ENCODE results near the gene RNF20.
"Not testable (repeated sequence)": the region's sequence is repeated elsewhere in the genome, so short reads cannot be mapped to it uniquely, and the experiment has no call there.

The RNF20 gene

DNA sequence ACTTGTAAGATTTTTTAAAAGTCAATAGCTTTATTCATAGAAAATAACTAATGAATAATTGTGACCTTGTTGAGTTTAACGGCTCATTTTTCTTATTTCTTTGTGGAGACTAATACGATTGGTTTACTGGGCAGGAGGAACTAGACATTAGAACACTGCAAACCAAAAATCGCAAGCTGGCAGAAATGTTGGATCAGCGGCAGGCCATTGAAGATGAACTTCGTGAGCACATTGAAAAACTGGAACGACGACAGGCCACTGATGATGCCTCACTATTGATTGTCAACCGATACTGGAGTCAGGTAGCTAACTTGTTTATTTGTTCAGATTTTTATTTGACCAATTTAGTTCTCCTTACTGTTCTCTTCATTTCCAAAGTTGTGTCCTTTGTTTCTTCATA lies 6.4 kb downstream of the RNF20 start:
- no peak for DNase-seq

GRCh38 chr9:101543098-101543735 lies 9.6 kb downstream of the RNF20 start:
- DNase-seq = no peak

DNA sequence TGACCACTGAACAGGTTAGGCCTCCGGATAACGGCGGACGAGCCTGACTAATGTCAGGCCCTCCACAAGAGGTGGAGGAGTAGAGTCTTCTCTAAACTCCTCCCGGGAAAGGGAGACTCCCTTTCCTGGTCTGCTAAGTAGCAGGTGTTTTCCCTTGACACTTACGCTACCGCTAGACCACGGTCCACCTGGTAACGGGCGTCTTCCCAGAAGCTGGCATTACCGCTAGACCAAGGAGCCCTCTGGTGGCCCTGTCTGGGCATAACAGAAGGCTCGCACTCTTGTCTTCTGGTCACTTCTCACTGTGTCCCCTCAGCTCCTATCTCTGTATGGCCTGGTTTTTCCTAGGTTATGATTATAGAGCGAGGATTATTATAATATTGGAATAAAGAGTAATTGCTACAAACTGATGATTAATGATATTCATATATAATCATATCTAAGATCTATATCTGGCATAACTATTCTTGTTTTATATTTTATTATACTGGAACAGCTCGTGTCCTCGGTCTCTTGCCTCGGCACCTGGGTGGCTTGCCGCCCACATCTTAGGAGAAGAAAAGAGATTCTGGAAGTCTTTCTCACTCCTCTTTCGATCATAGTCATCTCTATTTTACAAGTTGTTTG lies 15.9 kb downstream of the RNF20 start:
- not testable (repeated sequence) for DNase-seq

GRCh38 chr9:101561740-101562139 lies 28.1 kb downstream of the RNF20 start:
- DNase-seq = no peak

- DNase-seq = no peak
These were observed 29.3 kb downstream of the RNF20 start for GRCh38 chr9:101562966-101563365.

- DNase-seq = no peak
These were observed 30.6 kb downstream of the RNF20 start for GRCh38 chr9:101564252-101564651.

DNA sequence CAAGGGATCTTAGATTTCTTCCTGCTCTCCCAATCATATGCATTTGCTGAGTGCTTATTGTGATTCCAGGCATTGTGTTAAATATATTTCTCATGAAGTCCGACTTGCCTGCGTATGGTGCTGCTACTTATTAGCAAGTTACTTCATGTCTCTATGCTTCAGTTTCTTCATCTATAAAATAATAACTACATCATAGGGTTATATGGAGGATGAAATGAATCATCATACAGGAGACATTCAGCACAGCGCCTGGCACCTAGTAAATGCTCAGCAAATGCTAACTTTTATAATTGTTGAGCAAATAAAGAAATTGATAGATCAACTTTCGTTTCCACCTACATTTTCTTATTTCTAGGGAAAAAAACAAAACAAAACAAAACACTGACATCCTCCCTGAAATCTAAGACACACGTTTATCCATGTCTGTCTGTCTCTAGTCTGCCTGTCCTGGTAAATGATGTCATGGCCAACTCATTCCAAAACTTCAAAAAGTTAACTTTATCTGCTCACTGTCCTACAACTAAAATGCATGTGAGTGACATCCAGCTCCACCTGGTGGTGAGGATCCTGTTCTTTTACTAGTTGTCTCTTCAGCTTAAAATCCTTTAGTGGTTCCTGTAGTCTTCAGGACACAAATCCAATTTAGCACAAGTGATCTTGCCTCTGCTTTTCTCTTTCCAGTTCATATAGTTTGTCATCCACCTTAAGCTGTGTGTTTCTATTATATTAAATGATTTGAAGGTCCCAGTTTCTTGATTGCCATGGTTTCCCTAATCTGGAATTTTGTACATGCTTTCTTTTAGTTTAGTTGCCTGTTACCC lies 33.5 kb downstream of the RNF20 start:
- peak; percentile 25 for DNase-seq

- no peak for DNase-seq
These were observed 34.2 kb downstream of the RNF20 start for GRCh38 chr9:101567725-101568350.

GRCh38 chr9:101569741-101570501 lies 36.3 kb downstream of the RNF20 start:
- no peak for DNase-seq

DNA sequence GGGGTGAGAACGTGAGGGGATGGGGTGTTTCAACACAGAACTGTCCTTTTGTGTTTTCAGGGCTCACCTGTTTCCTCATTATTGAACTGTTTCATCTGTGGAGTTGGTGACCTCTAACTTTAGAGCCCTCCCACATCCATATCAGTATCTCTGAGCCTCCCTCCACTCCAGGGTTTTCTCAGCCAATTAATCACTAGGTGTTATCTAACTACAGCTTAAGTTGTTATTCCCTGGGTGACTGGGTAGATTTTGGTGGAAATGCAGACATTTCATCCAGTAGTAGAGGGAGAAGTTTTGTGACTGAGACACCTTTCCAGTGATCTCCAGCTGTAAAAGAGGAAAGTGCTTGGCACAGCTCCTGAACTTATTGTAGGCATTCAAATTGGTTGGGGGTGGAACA lies 37.5 kb downstream of the RNF20 start:
- DNase-seq = no peak

DNA sequence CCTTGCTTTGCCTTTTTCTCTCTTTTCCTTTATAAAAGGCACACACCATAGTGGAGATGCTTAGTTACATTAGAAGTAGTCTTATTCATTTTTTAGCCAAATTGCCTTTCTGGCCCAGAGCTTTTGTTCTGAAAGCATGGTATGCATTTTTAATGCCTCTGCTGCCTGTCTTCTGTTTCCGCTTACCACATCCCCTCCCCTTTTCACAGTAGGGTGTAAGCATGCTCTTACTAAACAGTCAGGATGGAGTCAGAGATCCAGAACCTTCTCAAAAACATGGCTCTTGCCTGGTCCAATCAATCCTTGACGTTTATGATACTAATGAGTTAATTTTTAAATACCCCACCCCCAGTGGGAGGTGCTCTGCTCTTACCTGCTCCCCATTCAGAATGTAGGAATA lies 38.7 kb downstream of the RNF20 start:
- DNase-seq = no peak

- no peak for DNase-seq
These were observed 41.2 kb downstream of the RNF20 start for GRCh38 chr9:101574731-101575333.

GRCh38 chr9:101578378-101578777 lies 44.7 kb downstream of the RNF20 start:
- DNase-seq = peak; percentile 4

GRCh38 chr9:101579711-101580545 lies 46.3 kb downstream of the RNF20 start:
- no peak for DNase-seq

- DNase-seq = no peak
These were observed 48.9 kb downstream of the RNF20 start for GRCh38 chr9:101582553-101582952.

DNA sequence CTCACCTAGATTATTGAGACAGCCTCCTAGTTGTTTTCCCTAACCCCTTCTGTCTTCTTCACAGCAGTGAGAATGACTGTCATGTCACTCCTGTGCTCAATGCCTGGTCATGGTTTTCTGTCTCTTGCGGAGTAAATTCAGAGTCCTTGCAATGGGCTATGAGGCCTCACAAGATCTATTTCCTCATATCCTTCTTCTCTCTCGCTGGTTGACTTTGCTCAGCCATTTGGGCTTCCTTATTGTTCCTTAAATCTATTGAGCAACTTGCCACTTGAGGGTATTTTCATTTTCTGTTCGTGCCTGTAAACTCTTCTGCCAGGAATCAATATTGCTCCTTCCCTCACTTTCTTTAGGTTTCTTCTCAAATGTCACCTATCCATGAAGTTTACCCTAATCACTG lies 52.1 kb downstream of the RNF20 start:
- no peak for DNase-seq

- DNase-seq = no peak
These were observed 53.0 kb downstream of the RNF20 start for GRCh38 chr9:101586651-101587050.

GRCh38 chr9:101587332-101588043 lies 53.8 kb downstream of the RNF20 start:
- no peak for DNase-seq

DNA sequence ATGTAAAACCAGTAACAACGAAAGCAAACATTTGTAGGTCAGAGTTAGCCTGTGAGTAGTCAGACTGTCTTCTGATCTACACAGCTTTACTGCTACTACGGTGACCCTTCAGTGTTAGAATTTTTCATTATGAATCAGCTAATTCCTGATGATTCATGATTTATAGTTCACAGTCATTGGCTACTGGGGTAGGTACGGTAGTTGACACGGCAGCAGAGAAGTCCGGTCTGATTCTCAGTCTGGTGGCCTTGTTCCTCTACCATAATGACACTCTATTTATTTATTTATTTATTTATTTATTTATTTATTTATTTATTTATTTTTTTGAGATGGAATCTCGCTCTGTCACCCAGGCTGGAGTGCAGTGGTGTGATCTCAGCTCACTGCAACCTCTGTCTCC lies 56.4 kb downstream of the RNF20 start:
- not testable (repeated sequence) for DNase-seq

GRCh38 chr9:101590901-101591300 lies 57.2 kb downstream of the RNF20 start:
- no peak for DNase-seq

Data from RPMI8226 (cell line).